GM06990 (cell line): ENCODE data around the gene WDR5.

Experiments used
- DNase-seq: peaks from one replicate; pipeline ENCODE4 v3.0.0-alpha.2; 2011; ENCODE audit not compliant: insufficient read length; ENCODE audit errors: extremely low read depth
- H3K27me3 ChIP-seq: replicated peaks from 2 replicates; pipeline ENCODE4 v1.6.0; 2011; ENCODE audit warnings: low read length; ENCODE audit not compliant: control insufficient read depth, insufficient read depth
- H3K36me3 ChIP-seq: 2 replicates; pipeline ENCODE4 v1.5.1; 2011; ENCODE audit warnings: low read length; ENCODE audit not compliant: control insufficient read depth, insufficient read depth
- H3K4me3 ChIP-seq: replicated peaks from 2 replicates; pipeline ENCODE4 v1.5.1; 2011; ENCODE audit warnings: low read depth, mild to moderate bottlenecking, control low read depth, low read length
- TF ChIP-seq, protein P1 (sequence below): IDR thresholded peaks from 2 replicates; pipeline ENCODE4 v1.5.1; 2011; ENCODE audit warnings: low read length, control low read depth, mild to moderate bottlenecking, inconsistent platforms; ENCODE audit not compliant: insufficient read depth, poor library complexity, severe bottlenecking

Gene WDR5

GRCh38 chr9:134172198-134173126, 36.6 kb downstream of the WDR5 start:
- TF ChIP-seq, protein P1, sequence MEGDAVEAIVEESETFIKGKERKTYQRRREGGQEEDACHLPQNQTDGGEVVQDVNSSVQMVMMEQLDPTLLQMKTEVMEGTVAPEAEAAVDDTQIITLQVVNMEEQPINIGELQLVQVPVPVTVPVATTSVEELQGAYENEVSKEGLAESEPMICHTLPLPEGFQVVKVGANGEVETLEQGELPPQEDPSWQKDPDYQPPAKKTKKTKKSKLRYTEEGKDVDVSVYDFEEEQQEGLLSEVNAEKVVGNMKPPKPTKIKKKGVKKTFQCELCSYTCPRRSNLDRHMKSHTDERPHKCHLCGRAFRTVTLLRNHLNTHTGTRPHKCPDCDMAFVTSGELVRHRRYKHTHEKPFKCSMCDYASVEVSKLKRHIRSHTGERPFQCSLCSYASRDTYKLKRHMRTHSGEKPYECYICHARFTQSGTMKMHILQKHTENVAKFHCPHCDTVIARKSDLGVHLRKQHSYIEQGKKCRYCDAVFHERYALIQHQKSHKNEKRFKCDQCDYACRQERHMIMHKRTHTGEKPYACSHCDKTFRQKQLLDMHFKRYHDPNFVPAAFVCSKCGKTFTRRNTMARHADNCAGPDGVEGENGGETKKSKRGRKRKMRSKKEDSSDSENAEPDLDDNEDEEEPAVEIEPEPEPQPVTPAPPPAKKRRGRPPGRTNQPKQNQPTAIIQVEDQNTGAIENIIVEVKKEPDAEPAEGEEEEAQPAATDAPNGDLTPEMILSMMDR = no peak
- Histone ChIP-seq H3K27me3 (no peaks in the 10 kb centered on the region; the same call in 1 of the 2 replicates), H3K4me3 (no peak overlapping the region), H3K36me3 (no peaks in the 10 kb centered on the region)
- DNase-seq = no peak

GRCh38 chr9:134173127-134174072, 37.5 kb downstream of the WDR5 start:
- H3K4me3 ChIP-seq = no peak overlapping the region
- DNase-seq = no peak
- H3K36me3 ChIP-seq = no peaks in the 10 kb centered on the region
- peaks cover 3% of the 10 kb centered on the region; the same call in 1 of the 2 replicates for H3K27me3 ChIP-seq
- TF ChIP-seq, protein P1 = no peak

DNA sequence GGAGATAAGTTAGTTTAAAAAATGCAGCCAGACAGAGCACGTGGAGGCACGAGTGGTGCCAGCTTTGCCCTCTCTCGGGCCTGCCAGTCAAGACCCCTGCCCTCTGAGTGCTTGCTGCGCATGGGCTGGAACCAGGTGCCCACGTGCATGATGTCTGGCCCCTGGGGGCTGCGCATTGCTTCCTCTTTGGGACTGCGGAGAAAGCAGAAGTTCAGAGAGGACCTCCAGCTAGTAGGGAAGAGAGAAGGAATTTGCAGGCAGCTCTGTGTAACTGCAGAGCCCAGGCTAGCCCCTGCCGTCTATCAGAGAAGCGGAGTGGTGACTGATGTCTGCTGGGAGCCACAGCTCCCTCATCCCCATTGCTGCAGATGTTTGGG, 38.2 kb downstream of the WDR5 start:
- H3K36me3 ChIP-seq = no peaks in the 10 kb centered on the region
- DNase-seq = no peak
- no peak overlapping the region for H3K4me3 ChIP-seq
- TF ChIP-seq, protein P1 = no peak
- H3K27me3 ChIP-seq = peaks cover 3% of the 10 kb centered on the region; the same call in 1 of the 2 replicates

GRCh38 chr9:134174526-134175290, 38.8 kb downstream of the WDR5 start:
- Histone ChIP-seq H3K36me3 (no peaks in the 10 kb centered on the region), H3K27me3 (peaks cover 3% of the 10 kb centered on the region; the same call in 1 of the 2 replicates), H3K4me3 (no peak overlapping the region)
- DNase-seq = no peak
- TF ChIP-seq, protein P1 = no peak

- TF ChIP-seq, protein P1 = no peak
- peaks cover 3% of the 10 kb centered on the region; the same call in 1 of the 2 replicates for H3K27me3 ChIP-seq
- no peaks in the 10 kb centered on the region for H3K36me3 ChIP-seq
- DNase-seq = no peak
- no peak overlapping the region for H3K4me3 ChIP-seq
Observed at GRCh38 chr9:134175291-134175807, 39.5 kb downstream of the WDR5 start.
